Endothelial cell of umbilical vein (primary cell): ENCODE data around the gene HSD17B8.

Experiments used
- CTCF ChIP-seq, 2 donors: IDR thresholded peaks; 1 replicate in 1 of 2; 2 replicates in 1 of 2; pipeline ENCODE4 v1.5.1; 2011; ENCODE audit warnings: low read length in 2 of 2, mild to moderate bottlenecking in 2 of 2, moderate library complexity in 2 of 2, control low read depth in 1 of 2, inconsistent platforms in 1 of 2, low read depth in 1 of 2; ENCODE audit not compliant: insufficient read depth in 1 of 2; ENCODE audit errors: extremely low read depth in 1 of 2
- EZH2 ChIP-seq: IDR thresholded peaks from 2 replicates; pipeline ENCODE4 v1.6.1; 2012; ENCODE audit warnings: borderline replicate concordance, low read depth, mild to moderate bottlenecking, moderate library complexity, low read length, inconsistent platforms; ENCODE audit not compliant: severe bottlenecking
- FOS ChIP-seq: IDR thresholded peaks from 2 replicates; pipeline ENCODE4 v1.6.1; 2011; ENCODE audit warnings: mild to moderate bottlenecking, low read length, moderate library complexity, borderline replicate concordance; ENCODE audit not compliant: insufficient read depth

GRCh38 chr6:33200219-33201146, 4.0 kb upstream of the HSD17B8 start, which contains the start of the genes RXRB and SLC39A7:
- TF ChIP-seq FOS (no peak), CTCF (IDR thresholded peaks at IDR 0.05; ENCODE audit: extremely low read depth in 1 of 2, insufficient read depth in 1 of 2, low read depth in 1 of 2, low read length in 2 of 2) (no peak), EZH2 (no peak)
